Gastroesophageal sphincter (tissue), 3 donors: ENCODE measurements around the gene CREBL2.

ENCODE experiments used
- EP300 ChIP-seq: sonication (generic); formaldehyde crosslinking; IDR thresholded peaks from one replicate; pipeline ENCODE4 v1.6.1; 2017; ENCODE audit warnings: antibody characterized with exemption, mild to moderate bottlenecking
- POLR2A ChIP-seq, 2 donors: fragments of 450-650 bp; IDR thresholded peaks; one replicate each; pipeline ENCODE4 v1.6.1; 2017; ENCODE audit warnings: antibody characterized with exemption in 2 of 2, mild to moderate bottlenecking in 2 of 2, moderate library complexity in 1 of 2
- POLR2AphosphoS5 ChIP-seq: sonication (generic); formaldehyde crosslinking; IDR thresholded peaks from one replicate; pipeline ENCODE4 v1.6.1; 2017; ENCODE audit warnings: antibody characterized with exemption
- TF ChIP-seq, protein P1 (sequence below), 4 experiments: fragments of 200-600 bp in 2 of 4; fragments of 450-650 bp in 2 of 4; sonication (generic) in 1 of 4; IDR thresholded peaks; one replicate each; pipeline ENCODE4 v1.5.1; 2017 to 2019; ENCODE audit warnings: antibody characterized with exemption in 4 of 4, mild to moderate bottlenecking in 2 of 4, moderate library complexity in 2 of 4

DNA sequence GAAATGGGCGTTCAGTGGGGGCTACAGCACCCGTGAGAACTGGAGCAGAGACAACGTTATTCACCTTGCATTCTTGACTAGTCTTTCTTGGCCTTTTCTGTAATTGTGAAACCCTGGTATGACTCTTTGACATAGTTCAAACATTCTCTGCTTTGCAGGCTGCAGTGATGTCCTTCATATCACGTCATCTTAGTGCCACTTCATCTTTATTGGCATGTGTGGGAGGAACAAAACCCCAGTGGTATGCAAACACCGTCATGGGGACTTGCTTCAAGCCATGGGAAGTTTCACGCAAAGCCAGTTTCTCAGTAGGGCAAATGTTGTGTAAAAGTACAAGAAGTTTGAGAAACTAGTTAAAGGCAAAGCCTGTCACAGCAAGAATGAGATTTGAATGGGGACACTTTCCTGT lies 28.8 kb upstream of the CREBL2 start:
- TF ChIP-seq, protein P1, sequence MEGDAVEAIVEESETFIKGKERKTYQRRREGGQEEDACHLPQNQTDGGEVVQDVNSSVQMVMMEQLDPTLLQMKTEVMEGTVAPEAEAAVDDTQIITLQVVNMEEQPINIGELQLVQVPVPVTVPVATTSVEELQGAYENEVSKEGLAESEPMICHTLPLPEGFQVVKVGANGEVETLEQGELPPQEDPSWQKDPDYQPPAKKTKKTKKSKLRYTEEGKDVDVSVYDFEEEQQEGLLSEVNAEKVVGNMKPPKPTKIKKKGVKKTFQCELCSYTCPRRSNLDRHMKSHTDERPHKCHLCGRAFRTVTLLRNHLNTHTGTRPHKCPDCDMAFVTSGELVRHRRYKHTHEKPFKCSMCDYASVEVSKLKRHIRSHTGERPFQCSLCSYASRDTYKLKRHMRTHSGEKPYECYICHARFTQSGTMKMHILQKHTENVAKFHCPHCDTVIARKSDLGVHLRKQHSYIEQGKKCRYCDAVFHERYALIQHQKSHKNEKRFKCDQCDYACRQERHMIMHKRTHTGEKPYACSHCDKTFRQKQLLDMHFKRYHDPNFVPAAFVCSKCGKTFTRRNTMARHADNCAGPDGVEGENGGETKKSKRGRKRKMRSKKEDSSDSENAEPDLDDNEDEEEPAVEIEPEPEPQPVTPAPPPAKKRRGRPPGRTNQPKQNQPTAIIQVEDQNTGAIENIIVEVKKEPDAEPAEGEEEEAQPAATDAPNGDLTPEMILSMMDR (IDR thresholded peaks at IDR 0.05): no peak
- TF ChIP-seq POLR2AphosphoS5 (no peak), POLR2A (IDR thresholded peaks at IDR 0.05) (no peak), EP300 (no peak)
